ENCODE results near the gene SERINC5.

- no peak for TF ChIP-seq CTCF (conservative IDR thresholded peaks at IDR 0.05; ENCODE audit: low read depth, low read length)
- no peak for TF ChIP-seq EZH2 (IDR thresholded peaks at IDR 0.05; ENCODE audit: low read length, unreplicated experiment)
These were observed 85.7 kb downstream of the SERINC5 start for GRCh38 chr5:80170117-80170535.
